Cardiac fibroblast (primary cell): Measurements from ENCODE around the gene ZNF526.

ENCODE experiments used
- DNase-seq, 2 donors: peaks; one replicate each; pipeline versions ENCODE4 v3.0.0 to v3.0.0-alpha.2; 2010; ENCODE audit warnings: low read depth in 2 of 2
- H3K4me3 ChIP-seq, 2 donors: replicated peaks in 1 of 2; 1 replicate in 1 of 2; 2 replicates in 1 of 2; pipeline ENCODE4 v1.5.1; 2011; ENCODE audit warnings: low read depth in 2 of 2, low read length in 2 of 2, mild to moderate bottlenecking in 2 of 2, moderate library complexity in 1 of 2
- TF ChIP-seq, protein P1 (sequence below): IDR thresholded peaks from one replicate; pipeline ENCODE4 v1.5.1; 2011; ENCODE audit warnings: low read depth, mild to moderate bottlenecking, low read length, inconsistent platforms

ZNF526 gene

DNA sequence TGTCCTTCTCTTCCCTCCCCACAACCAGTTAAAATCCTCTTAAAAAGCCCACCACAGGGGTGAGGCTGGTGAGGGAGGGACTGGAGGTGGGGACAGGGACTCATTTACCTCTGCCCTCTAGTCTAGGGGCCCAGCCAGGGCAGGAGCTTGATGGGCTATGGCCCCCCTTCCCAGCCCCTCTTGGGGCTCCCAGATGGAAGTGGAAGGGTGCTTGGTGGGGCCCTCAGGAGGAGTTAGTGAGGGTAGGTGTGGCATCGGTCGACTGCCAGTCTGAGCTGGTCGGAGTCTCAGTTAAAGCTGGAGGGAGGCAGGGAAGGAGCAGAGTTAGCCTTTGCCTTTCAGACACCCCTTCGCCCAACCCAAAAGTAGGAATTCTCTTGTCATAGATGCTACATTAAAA is 10.5 kb downstream of the ZNF526 start:
- no peak overlapping the region for H3K4me3 ChIP-seq
- TF ChIP-seq, protein P1, sequence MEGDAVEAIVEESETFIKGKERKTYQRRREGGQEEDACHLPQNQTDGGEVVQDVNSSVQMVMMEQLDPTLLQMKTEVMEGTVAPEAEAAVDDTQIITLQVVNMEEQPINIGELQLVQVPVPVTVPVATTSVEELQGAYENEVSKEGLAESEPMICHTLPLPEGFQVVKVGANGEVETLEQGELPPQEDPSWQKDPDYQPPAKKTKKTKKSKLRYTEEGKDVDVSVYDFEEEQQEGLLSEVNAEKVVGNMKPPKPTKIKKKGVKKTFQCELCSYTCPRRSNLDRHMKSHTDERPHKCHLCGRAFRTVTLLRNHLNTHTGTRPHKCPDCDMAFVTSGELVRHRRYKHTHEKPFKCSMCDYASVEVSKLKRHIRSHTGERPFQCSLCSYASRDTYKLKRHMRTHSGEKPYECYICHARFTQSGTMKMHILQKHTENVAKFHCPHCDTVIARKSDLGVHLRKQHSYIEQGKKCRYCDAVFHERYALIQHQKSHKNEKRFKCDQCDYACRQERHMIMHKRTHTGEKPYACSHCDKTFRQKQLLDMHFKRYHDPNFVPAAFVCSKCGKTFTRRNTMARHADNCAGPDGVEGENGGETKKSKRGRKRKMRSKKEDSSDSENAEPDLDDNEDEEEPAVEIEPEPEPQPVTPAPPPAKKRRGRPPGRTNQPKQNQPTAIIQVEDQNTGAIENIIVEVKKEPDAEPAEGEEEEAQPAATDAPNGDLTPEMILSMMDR: no peak
- no peak for DNase-seq

DNA sequence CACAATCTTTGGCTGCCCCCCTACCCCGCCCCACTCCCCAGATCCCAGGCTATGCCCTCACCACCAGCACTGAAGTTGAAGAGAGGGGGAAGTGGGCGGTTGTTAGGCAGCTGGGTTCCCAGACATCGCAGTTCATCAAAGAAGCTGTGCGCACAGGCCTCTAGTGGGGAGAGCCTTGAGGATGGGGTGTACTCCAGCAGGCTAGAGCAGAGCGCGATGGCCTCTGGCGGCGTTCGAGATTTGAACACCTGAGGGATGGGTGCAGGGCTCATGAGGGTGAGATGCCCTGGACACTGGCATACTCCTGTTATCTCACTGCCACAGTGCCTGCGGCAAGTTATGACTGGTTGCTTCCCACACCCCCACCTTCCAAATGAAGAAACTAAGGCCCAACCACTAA is 12.3 kb downstream of the ZNF526 start:
- no peak overlapping the region for H3K4me3 ChIP-seq
- TF ChIP-seq, protein P1: no peak
- no peak for DNase-seq

DNA sequence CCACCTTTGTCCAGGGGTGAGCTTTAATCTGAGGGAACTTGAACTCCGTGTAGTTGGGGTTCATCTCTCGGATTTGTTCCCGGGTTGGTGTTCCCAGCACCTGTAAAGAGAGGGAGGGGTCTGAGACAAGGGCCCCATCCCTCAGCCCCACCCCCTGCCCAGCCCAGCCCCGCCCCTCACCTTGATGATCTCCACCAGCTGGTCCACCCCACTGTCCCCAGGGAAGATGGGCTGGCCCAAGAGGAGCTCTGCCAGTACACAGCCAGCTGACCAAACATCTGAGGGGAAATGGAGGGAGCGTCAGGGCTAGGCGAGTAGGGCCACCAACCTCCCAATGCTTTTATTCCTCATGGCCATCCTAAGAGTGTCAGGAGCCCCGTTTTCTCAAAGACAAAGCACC is 13.0 kb downstream of the ZNF526 start:
- TF ChIP-seq, protein P1: no peak
- no peak for DNase-seq
- H3K4me3 ChIP-seq: no peak overlapping the region

DNA sequence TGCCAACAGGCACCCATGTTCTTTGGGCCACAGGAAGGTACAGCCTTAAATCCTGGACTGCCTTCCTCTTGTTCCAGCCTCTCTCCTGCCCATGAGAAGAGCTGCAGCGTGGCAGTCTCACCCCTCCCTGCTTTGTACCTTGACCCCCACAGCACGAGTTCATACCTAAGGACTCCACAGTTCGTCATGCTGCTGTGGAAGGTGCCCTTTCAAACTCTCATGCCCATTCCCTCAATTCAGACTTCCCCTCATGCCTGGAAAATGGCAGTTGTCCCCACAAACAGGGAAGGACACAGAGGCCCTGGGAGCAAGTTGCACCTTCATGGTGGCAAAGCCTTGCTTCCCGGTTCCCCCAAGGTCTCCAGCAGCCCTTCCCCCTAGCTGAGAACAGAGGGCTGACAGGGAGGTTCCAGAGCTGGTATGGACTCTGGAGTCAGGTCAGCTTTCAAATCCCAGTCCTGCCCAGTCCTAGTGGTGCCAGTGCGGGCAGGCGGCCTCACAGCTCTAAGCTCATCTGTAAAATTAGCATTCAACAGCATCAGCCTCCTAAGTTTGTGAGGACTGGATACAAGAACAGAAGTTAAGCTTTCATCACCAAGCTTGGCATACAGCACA is 13.7 kb downstream of the ZNF526 start:
- no peak overlapping the region for H3K4me3 ChIP-seq
- TF ChIP-seq, protein P1: no peak
- no peak for DNase-seq

DNA sequence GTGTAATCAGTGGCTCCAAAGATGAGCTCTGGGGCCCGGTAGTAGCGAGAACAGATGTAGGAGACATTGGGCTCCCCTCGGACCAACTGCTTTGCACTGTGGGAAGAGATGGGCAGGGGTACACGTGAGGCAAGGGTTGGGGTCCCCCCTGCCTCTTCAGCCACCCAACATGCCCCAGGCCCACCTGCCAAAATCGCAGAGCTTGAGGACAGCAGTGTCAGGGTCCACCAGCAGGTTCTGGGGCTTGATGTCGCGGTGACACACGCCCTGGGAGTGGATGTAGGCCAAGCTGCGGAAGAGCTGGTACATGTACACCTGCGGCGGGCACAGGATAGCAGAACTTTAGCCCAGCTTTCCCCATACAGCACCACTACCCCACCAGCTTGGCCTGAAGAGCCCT is 14.3 kb downstream of the ZNF526 start:
- DNase-seq: no peak
- no peak overlapping the region for H3K4me3 ChIP-seq
- TF ChIP-seq, protein P1: no peak

DNA sequence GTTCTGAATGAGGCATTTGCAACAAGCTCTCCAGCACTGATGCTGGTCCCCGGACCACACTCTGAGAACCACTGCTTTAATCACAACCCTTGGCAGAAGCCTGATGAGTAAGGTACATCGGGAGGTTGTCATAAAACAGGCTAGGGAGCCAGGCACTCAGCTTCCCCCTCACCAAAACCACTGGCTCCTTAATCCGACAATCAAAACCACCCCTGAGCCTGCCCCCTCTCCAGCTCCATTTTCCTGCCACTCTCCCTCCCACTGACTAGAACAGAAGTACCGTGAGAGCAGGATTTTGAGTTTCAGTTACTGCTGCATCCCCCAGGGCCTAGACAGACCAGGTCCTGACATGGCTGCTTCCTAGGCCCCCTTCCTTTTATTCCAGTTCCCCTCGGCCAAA is 15.1 kb downstream of the ZNF526 start:
- TF ChIP-seq, protein P1: no peak
- DNase-seq: no peak

More for the DNA sequence above, 15.1 kb downstream of the ZNF526 start:
- H3K4me3 ChIP-seq: no peak overlapping the region
